Uterus (tissue), 2 donors: ENCODE measurements around the gene EAF1.

Experiments
- CTCF ChIP-seq, 4 experiments: fragments of 200-600 bp in 2 of 4; fragments of 450-650 bp in 2 of 4; sonication (generic) in 2 of 4; IDR thresholded peaks; one replicate each; pipeline ENCODE4 v1.5.1; 2016 to 2019; ENCODE audit warnings: antibody characterized with exemption in 4 of 4, mild to moderate bottlenecking in 2 of 4, moderate library complexity in 1 of 4
- POLR2A ChIP-seq, 2 donors: fragments of 450-650 bp; IDR thresholded peaks; one replicate each; pipeline ENCODE4 v1.6.1; 2016; ENCODE audit warnings: antibody characterized with exemption in 2 of 2, mild to moderate bottlenecking in 1 of 2, moderate library complexity in 1 of 2

GRCh38 chr3:15431256-15431837 is 3.9 kb downstream of the EAF1 start:
- no peak for TF ChIP-seq CTCF (IDR thresholded peaks at IDR 0.05)
- TF ChIP-seq POLR2A (IDR thresholded peaks at IDR 0.05), result no peak
